ENCODE data around the gene CHST3. TPM values are rescaled to one million over a fixed set of nuclear protein-coding genes. Genes with fewer than 3 reads are reported as not detected.

Gene CHST3
- polyA plus RNA-seq, 4 donors: 0.22 to 7.7 (median 2.5) TPM

DNA sequence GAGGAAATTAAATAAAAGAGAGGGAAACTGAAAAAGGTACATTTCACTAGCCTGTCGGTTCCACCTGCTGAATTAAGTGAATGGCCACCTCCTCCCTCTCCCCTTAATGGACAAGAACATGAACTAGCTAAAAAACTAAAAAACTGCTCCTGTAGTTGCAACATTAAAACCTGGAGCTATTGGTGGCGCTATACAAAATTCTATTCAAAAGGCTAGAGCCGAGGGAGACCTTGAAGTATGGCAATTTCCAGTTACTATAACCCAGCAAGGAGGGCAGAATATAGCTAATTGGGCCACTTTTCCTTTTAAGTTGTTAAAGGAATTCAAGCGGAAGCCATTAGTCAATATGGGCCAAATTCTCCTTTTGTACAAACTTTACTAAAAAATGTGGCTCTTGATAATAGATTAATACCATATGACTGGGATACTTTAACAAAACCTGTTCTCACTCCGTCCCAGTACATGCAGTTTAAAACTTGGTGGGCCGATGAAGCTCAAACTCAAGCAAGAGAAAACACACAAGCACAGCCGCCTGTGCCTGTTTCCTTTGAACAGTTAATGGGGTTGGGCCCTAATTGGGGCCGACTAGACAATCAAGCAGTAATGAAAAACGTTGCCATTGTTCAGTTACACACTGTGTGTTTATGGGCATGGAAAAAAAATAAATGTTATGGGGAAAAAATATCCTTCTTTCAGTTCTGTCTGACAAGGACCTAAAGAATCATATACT is 6.5 kb upstream of the CHST3 start:
- H3K4me3 ChIP-seq (ENCODE audit: low read depth in 1 of 3, low read length in 3 of 3): no peak overlapping the region
- H3K4me1 ChIP-seq (ENCODE audit: control insufficient read depth in 3 of 3, insufficient read depth in 2 of 3, low read depth in 1 of 3, low read length in 2 of 3): no peaks in the 10 kb centered on the region
- peaks cover 0 to 10% (median 0%) of the 10 kb centered on the region in 3 donors for H3K27me3 ChIP-seq (ENCODE audit: control insufficient read depth in 3 of 3, insufficient read depth in 3 of 3, low read length in 3 of 3)
- H3K9me3 ChIP-seq (ENCODE audit: control insufficient read depth in 2 of 2, insufficient read depth in 1 of 2, low read depth in 1 of 2, low read length in 1 of 2): peaks cover 0 to 36% of the 10 kb centered on the region in 2 donors
- WGBS, 3 donors: 66 to 70% (median 68%) methylated on average over 9 of the region's 9 CpGs
- no peak for FAIRE-seq
- no peak for DNase-seq
- no peaks in the 10 kb centered on the region for H3K36me3 ChIP-seq (ENCODE audit: control insufficient read depth in 3 of 3, insufficient read depth in 2 of 3, low read depth in 1 of 3, low read length in 3 of 3)
- no peak overlapping the region for H3K27ac ChIP-seq (ENCODE audit: low read depth in 1 of 3, low read length in 2 of 3)

- H3K9me3 ChIP-seq (ENCODE audit: control insufficient read depth in 2 of 2, insufficient read depth in 1 of 2, low read depth in 1 of 2, low read length in 1 of 2): peaks cover 0 to 27% of the 10 kb centered on the region in 2 donors
- H3K27me3 ChIP-seq (ENCODE audit: control insufficient read depth in 3 of 3, insufficient read depth in 3 of 3, low read length in 3 of 3): peaks cover 3 to 25% (median 7%) of the 10 kb centered on the region in 3 donors
- H3K4me1 ChIP-seq (ENCODE audit: control insufficient read depth in 3 of 3, insufficient read depth in 2 of 3, low read depth in 1 of 3, low read length in 2 of 3): peaks cover 0 to 6% (median 0%) of the 10 kb centered on the region in 3 donors
- no peak overlapping the region for H3K27ac ChIP-seq (ENCODE audit: low read depth in 1 of 3, low read length in 2 of 3)
- no peak for DNase-seq
- no peaks in the 10 kb centered on the region for H3K36me3 ChIP-seq (ENCODE audit: control insufficient read depth in 3 of 3, insufficient read depth in 2 of 3, low read depth in 1 of 3, low read length in 3 of 3)
- FAIRE-seq: no peak
- H3K4me3 ChIP-seq (ENCODE audit: low read depth in 1 of 3, low read length in 3 of 3): no peak overlapping the region
- 79 to 88% (median 87%) methylated on average over 3 of the region's 3 CpGs for WGBS, 3 donors
Observed at GRCh38 chr10:71959526-71959925, 4.7 kb upstream of the CHST3 start.

DNA sequence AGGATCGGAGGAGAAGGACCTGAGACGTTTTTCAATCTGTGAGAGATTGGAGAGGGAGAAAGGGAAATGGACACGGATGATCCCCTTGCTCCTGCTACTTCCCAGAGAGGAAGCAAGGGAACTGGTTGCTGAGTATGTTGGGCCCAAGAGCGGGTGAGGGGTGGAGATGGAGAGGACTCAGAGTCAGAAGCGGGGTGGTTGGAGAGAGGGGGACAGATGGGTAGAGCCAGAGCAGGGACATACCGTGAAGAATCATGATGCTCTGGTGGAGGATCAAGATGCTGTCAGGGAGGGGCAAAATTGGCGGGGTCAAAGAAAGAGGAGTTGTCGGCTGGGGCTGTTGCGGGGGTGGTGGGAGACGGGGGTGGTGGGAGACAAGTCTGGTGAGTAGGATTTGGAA is 2.4 kb upstream of the CHST3 start:
- Histone ChIP-seq H3K27me3 (ENCODE audit: control insufficient read depth in 3 of 3, insufficient read depth in 3 of 3, low read length in 3 of 3) (peaks cover 10 to 44% (median 11%) of the 10 kb centered on the region in 3 donors), H3K9me3 (ENCODE audit: control insufficient read depth in 2 of 2, insufficient read depth in 1 of 2, low read depth in 1 of 2, low read length in 1 of 2) (peaks cover 0 to 6% of the 10 kb centered on the region in 2 donors), H3K4me3 (ENCODE audit: low read depth in 1 of 3, low read length in 3 of 3) (no peak overlapping the region), H3K27ac (ENCODE audit: low read depth in 1 of 3, low read length in 2 of 3) (no peak overlapping the region), H3K36me3 (ENCODE audit: control insufficient read depth in 3 of 3, insufficient read depth in 2 of 3, low read depth in 1 of 3, low read length in 3 of 3) (no peaks in the 10 kb centered on the region), H3K4me1 (ENCODE audit: control insufficient read depth in 3 of 3, insufficient read depth in 2 of 3, low read depth in 1 of 3, low read length in 2 of 3) (peaks cover 0 to 10% (median 0%) of the 10 kb centered on the region in 3 donors)
- FAIRE-seq: no peak
- WGBS, 3 donors: 88 to 92% (median 92%) methylated on average over 9 to 10 of the region's 10 CpGs
- no peak for DNase-seq

DNA sequence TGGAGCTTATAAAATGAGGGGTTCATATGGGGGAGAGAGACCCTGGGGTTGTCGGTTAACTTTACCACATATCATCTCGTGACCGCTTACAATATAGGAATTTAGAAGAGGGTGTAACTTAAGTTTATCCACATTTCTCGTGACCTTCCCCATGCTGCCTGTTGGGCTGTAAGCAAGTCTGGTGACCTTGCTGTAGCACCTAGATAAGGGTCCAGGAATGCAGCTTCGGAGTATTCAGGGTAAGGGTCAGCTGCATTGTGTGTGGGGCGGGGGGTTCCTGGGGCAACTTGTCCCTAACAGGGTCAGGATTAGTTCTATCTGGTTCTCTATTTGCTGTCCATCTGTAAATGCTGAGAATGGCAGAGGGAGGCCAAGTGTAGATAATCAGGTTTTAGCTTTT is 1.3 kb upstream of the CHST3 start:
- 63 to 83% (median 77%) methylated on average over 6 of the region's 6 CpGs for WGBS, 3 donors
- H3K27ac ChIP-seq (ENCODE audit: low read depth in 1 of 3, low read length in 2 of 3): peak overlapping the region in 1 of 3 donors; percentile 21

GRCh38 chr10:71963351-71964097 is 671 bp upstream of the CHST3 start:
- 23 to 31% (median 24%) methylated on average over 39 to 42 of the region's 42 CpGs for WGBS, 3 donors
- peaks cover 10 to 44% (median 11%) of the 10 kb centered on the region in 3 donors for H3K27me3 ChIP-seq (ENCODE audit: control insufficient read depth in 3 of 3, insufficient read depth in 3 of 3, low read length in 3 of 3)
- H3K27ac ChIP-seq (ENCODE audit: low read depth in 1 of 3, low read length in 2 of 3): peak overlapping the region in 2 of 3 donors; percentile 36 to 68
- H3K4me1 ChIP-seq (ENCODE audit: control insufficient read depth in 3 of 3, insufficient read depth in 2 of 3, low read depth in 1 of 3, low read length in 2 of 3): peaks cover 0 to 10% (median 0%) of the 10 kb centered on the region in 3 donors
- no peaks in the 10 kb centered on the region for H3K36me3 ChIP-seq (ENCODE audit: control insufficient read depth in 3 of 3, insufficient read depth in 2 of 3, low read depth in 1 of 3, low read length in 3 of 3)
- peak overlapping the region in 2 of 3 donors; percentile 10 to 61 for H3K4me3 ChIP-seq (ENCODE audit: low read depth in 1 of 3, low read length in 3 of 3)
- DNase-seq (peak in 1 of 2 donors; percentile 48), FAIRE-seq (no peak)
- peaks cover 0 to 6% of the 10 kb centered on the region in 2 donors for H3K9me3 ChIP-seq (ENCODE audit: control insufficient read depth in 2 of 2, insufficient read depth in 1 of 2, low read depth in 1 of 2, low read length in 1 of 2)

More for the DNA sequence above, 1.3 kb upstream of the CHST3 start:
- peak in 1 of 2 donors; percentile 40 for DNase-seq
- H3K4me1 ChIP-seq (ENCODE audit: control insufficient read depth in 3 of 3, insufficient read depth in 2 of 3, low read depth in 1 of 3, low read length in 2 of 3): peaks cover 0 to 10% (median 0%) of the 10 kb centered on the region in 3 donors
- H3K27me3 ChIP-seq (ENCODE audit: control insufficient read depth in 3 of 3, insufficient read depth in 3 of 3, low read length in 3 of 3): peaks cover 10 to 44% (median 11%) of the 10 kb centered on the region in 3 donors
- peaks cover 0 to 6% of the 10 kb centered on the region in 2 donors for H3K9me3 ChIP-seq (ENCODE audit: control insufficient read depth in 2 of 2, insufficient read depth in 1 of 2, low read depth in 1 of 2, low read length in 1 of 2)
- FAIRE-seq: no peak
- H3K36me3 ChIP-seq (ENCODE audit: control insufficient read depth in 3 of 3, insufficient read depth in 2 of 3, low read depth in 1 of 3, low read length in 3 of 3): no peaks in the 10 kb centered on the region
- H3K4me3 ChIP-seq (ENCODE audit: low read depth in 1 of 3, low read length in 3 of 3): no peak overlapping the region

DNA sequence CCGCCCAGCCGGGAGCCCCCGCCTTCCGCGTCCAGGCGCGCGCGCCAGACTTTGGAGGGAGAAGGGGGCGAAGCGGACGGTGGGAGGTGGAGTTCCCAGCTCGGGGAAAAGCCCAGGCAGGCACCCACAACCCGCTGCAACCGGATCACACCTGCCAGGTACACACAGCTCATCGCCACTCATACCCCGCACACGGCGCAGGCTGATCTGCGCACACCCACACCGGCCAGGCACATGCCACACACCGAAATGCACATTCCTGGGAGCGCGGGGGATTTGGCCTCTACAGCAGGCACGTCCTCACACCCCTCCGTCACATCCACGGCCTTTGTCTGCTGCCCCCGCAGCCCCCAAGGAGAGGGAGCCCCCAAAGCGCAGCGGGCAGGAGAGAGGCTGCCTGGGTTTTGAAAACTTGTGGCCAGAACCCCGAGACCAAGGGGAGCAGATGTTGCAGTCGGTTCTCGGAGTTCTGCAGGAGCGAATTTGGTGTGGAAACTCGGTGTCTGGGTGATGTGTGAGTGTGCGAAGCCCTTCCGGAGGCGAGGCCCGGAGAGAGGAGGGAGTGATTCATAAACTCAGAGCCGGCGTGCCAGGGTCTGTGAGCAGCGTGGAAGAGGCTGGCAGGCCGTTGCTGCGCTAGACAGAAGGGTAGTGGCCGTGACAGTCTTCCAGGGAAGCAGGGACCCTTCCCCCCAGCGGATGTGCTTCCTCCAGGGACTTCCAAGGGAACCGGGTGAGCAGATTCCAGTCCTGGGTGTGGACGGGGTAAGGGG is 734 bp downstream of the CHST3 start:
- Histone ChIP-seq H3K9me3 (ENCODE audit: control insufficient read depth in 2 of 2, insufficient read depth in 1 of 2, low read depth in 1 of 2, low read length in 1 of 2) (peaks cover 0 to 6% of the 10 kb centered on the region in 2 donors), H3K4me3 (ENCODE audit: low read depth in 1 of 3, low read length in 3 of 3) (peak overlapping the region; percentile 37 to 61 (median 42)), H3K27me3 (ENCODE audit: control insufficient read depth in 3 of 3, insufficient read depth in 3 of 3, low read length in 3 of 3) (peaks cover 10 to 44% (median 11%) of the 10 kb centered on the region in 3 donors), H3K27ac (ENCODE audit: low read depth in 1 of 3, low read length in 2 of 3) (peak overlapping the region; percentile 33 to 68 (median 43)), H3K4me1 (ENCODE audit: control insufficient read depth in 3 of 3, insufficient read depth in 2 of 3, low read depth in 1 of 3, low read length in 2 of 3) (peaks cover 0 to 10% (median 0%) of the 10 kb centered on the region in 3 donors), H3K36me3 (ENCODE audit: control insufficient read depth in 3 of 3, insufficient read depth in 2 of 3, low read depth in 1 of 3, low read length in 3 of 3) (peaks cover 0 to 3% (median 0%) of the 10 kb centered on the region in 3 donors)
- FAIRE-seq (no peak), DNase-seq (peak in 1 of 2 donors; percentile 55)
- 6 to 13% (median 6%) methylated on average over 47 to 48 of the region's 48 CpGs for WGBS, 3 donors

DNA sequence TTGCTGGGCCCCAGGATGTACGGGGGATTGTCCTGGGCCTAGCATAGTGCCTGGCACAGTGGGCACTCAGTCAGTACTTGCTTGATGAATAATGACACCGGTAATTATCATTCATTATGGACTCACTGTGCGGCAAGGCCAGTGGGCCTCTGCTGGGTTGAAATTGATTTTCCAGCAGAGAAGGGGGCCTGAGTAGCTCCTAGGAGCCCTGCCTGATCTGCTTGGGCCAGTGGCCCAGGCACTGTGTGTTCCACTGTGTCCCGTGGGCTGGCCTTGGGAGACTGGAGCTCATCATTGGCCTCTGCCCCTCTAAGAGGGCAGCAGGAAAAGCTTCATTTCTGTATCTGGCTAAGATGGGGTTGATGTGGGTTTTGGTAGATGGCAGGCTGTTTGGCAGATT is 1.4 kb downstream of the CHST3 start:
- peaks cover 0 to 6% of the 10 kb centered on the region in 2 donors for H3K9me3 ChIP-seq (ENCODE audit: control insufficient read depth in 2 of 2, insufficient read depth in 1 of 2, low read depth in 1 of 2, low read length in 1 of 2)
- H3K36me3 ChIP-seq (ENCODE audit: control insufficient read depth in 3 of 3, insufficient read depth in 2 of 3, low read depth in 1 of 3, low read length in 3 of 3): peaks cover 0 to 3% (median 0%) of the 10 kb centered on the region in 3 donors
- H3K27me3 ChIP-seq (ENCODE audit: control insufficient read depth in 3 of 3, insufficient read depth in 3 of 3, low read length in 3 of 3): peaks cover 10 to 44% (median 11%) of the 10 kb centered on the region in 3 donors
- FAIRE-seq (no peak), DNase-seq (no peak)
- peak overlapping the region in 1 of 3 donors; percentile 61 for H3K4me3 ChIP-seq (ENCODE audit: low read depth in 1 of 3, low read length in 3 of 3)
- peaks cover 0 to 10% (median 0%) of the 10 kb centered on the region in 3 donors for H3K4me1 ChIP-seq (ENCODE audit: control insufficient read depth in 3 of 3, insufficient read depth in 2 of 3, low read depth in 1 of 3, low read length in 2 of 3)
- H3K27ac ChIP-seq (ENCODE audit: low read depth in 1 of 3, low read length in 2 of 3): peak overlapping the region in 1 of 3 donors; percentile 68
- WGBS, 3 donors: 65 to 86% (median 76%) methylated on average over 4 of the region's 4 CpGs
